ENCODE measurements around the gene ABLIM3.

ABLIM3 gene

DNA sequence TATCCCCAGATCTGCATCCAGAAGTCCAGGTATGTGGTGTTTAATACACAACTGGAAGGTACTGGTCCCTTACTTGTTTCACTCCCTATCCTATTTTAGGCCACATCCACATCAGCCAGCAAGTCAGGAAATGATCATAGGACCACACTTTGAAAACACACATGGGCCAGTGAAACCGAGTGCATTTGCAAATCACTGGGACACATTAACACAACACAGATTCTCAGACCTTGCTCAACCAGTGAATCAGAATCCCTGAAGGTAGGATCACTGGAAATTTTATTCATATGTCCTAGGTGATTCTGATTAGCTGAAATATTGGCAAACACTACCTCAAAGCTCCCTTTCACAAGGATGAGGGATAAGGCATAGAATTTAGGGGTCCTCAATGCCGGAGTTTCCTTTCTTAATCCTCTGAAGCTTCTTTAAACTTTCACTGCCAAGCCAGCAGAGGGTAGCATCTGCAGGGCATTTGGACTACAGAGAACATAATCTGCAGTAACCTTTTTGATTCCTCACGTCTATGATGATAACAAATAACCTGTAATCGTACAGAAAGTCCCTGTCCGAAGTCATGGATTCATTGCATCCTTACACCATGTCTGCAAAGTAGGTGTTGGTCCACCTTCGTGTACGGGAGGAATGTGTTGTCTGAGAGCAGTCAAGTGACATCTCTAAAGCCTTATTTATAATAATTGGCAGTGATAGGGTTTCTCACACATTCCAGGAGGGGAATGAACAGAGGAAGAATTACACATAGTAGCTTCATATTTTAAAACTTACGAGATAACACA is 11.0 kb upstream of the ABLIM3 start:
- TF ChIP-seq FOXP2 (optimal IDR thresholded peaks at IDR 0.05; ENCODE audit: borderline replicate concordance, extremely low read depth, extremely low read length, insufficient read depth) = no peak

DNA sequence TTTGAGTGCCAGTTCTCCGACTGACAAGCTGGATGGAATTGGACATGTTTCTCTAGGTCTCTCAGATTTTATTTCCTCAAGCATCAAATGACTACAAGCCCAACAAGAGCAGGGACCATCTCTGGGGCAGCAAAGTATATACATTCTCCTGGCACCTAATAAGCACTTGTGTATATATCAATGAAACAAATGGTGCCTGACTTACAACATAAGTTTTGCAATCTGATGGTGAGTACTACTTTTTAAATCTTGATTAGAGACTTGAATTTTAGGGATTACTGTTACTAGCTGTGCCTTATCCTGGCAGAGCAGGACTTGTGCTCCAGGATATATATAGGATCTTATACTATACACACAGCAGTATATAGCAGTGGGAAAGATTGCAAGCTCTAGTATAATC is 8.8 kb upstream of the ABLIM3 start:
- TF ChIP-seq SIN3A (IDR thresholded peaks at IDR 0.05; ENCODE audit: borderline replicate concordance, insufficient read depth, low read length) = no peak
- no peak for TF ChIP-seq POLR2AphosphoS5 (IDR thresholded peaks at IDR 0.05; ENCODE audit: low read depth, low read length)
- TF ChIP-seq FOXP2 (optimal IDR thresholded peaks at IDR 0.05; ENCODE audit: borderline replicate concordance, extremely low read depth, extremely low read length, insufficient read depth) = no peak
- TF ChIP-seq TAF1 (IDR thresholded peaks at IDR 0.05; ENCODE audit: borderline replicate concordance, insufficient read depth, low read length) = no peak
- TF ChIP-seq, protein P1, sequence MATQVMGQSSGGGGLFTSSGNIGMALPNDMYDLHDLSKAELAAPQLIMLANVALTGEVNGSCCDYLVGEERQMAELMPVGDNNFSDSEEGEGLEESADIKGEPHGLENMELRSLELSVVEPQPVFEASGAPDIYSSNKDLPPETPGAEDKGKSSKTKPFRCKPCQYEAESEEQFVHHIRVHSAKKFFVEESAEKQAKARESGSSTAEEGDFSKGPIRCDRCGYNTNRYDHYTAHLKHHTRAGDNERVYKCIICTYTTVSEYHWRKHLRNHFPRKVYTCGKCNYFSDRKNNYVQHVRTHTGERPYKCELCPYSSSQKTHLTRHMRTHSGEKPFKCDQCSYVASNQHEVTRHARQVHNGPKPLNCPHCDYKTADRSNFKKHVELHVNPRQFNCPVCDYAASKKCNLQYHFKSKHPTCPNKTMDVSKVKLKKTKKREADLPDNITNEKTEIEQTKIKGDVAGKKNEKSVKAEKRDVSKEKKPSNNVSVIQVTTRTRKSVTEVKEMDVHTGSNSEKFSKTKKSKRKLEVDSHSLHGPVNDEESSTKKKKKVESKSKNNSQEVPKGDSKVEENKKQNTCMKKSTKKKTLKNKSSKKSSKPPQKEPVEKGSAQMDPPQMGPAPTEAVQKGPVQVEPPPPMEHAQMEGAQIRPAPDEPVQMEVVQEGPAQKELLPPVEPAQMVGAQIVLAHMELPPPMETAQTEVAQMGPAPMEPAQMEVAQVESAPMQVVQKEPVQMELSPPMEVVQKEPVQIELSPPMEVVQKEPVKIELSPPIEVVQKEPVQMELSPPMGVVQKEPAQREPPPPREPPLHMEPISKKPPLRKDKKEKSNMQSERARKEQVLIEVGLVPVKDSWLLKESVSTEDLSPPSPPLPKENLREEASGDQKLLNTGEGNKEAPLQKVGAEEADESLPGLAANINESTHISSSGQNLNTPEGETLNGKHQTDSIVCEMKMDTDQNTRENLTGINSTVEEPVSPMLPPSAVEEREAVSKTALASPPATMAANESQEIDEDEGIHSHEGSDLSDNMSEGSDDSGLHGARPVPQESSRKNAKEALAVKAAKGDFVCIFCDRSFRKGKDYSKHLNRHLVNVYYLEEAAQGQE (IDR thresholded peaks at IDR 0.05; ENCODE audit: insufficient read depth in 1 of 2, low read depth in 2 of 2, low read length in 2 of 2) = no peak

DNA sequence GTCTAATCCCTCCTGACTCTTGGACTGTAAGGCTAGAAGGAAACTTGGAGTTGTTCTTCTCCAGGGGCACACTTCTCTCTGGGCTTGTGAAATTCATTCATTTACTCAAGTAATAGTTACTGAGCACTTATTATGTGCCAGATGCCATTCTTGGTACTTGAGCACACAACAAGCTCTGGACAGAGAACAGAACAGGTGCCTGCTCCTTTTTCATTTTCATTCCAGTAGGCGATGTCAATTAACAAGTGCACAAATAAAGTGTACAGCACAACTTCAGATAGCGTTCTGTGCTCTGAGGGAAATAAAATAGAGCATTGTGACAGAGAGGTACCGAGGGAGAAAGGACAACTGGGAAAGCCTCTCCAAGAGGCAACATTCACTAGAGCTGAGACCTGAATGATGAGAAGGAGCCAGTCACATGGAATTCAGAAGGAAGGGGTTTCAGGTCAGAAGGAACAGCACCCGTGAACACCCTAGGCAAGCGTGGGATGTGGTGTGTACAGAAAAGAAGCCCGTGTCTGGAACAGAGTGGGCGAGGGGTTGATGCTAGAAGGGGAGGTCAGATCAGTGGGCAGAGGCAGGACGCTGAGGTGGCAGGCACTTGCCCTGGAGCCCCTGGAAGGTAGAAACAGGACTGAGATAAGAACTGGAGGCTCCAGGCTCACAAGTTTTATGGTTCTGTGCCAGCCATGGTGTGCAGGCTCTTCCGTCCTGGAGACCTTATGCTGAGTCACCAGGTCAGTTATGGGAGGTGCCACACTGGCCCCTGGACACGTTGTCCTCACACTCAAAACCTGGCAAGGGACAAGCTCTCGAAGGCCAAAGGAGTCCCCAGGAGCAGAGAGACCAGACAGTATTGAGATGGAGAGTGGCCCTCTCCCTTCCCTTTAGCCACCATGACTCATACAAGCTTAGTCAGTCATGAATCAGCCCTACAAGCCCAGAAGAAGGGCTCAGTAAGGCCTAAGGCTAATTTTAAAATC is 7.2 kb upstream of the ABLIM3 start:
- TF ChIP-seq, protein P1 (IDR thresholded peaks at IDR 0.05; ENCODE audit: insufficient read depth in 1 of 2, low read depth in 2 of 2, low read length in 2 of 2) = no peak
- TF ChIP-seq SIN3A (IDR thresholded peaks at IDR 0.05; ENCODE audit: borderline replicate concordance, insufficient read depth, low read length) (no peak), FOXP2 (optimal IDR thresholded peaks at IDR 0.05; ENCODE audit: borderline replicate concordance, extremely low read depth, extremely low read length, insufficient read depth) (no peak), POLR2AphosphoS5 (IDR thresholded peaks at IDR 0.05; ENCODE audit: low read depth, low read length) (no peak), TAF1 (IDR thresholded peaks at IDR 0.05; ENCODE audit: borderline replicate concordance, insufficient read depth, low read length) (no peak)

DNA sequence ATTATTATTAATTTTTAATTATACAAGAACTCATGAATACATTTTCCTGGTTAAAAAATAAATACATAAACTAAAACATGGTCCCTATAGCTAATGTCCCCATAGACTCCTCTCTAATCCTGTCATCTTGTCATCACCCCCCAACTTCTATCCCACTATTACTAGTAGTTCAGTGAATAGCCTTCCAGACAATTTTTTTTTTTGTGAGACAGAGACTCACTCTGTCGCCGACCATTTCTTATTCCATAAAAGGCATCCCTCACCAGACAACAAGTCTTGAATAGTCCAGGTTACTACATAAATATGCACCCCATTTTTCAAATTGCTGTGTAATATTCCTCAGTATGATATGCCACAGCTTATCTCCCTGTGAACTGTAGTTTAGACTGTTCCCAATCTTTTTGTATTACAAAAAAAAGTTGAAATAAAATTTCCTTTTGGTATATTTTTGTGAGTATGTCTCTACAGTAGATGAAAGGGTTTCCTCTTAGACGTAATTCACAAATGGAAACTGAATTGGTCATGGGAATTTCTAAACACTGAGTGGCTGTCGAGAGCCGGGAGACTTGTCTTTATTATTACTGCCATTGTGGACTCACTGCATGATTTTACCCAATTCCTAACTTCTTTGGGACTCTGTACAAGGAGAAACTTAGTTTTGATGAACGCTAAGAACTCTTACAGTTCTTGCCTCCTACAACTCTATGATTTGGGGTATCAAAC is 6.4 kb upstream of the ABLIM3 start:
- TF ChIP-seq TAF1 (IDR thresholded peaks at IDR 0.05; ENCODE audit: borderline replicate concordance, insufficient read depth, low read length) (no peak), POLR2AphosphoS5 (IDR thresholded peaks at IDR 0.05; ENCODE audit: low read depth, low read length) (no peak), SIN3A (IDR thresholded peaks at IDR 0.05; ENCODE audit: borderline replicate concordance, insufficient read depth, low read length) (no peak)
- TF ChIP-seq, protein P1 (IDR thresholded peaks at IDR 0.05; ENCODE audit: insufficient read depth in 1 of 2, low read depth in 2 of 2, low read length in 2 of 2) = no peak

DNA sequence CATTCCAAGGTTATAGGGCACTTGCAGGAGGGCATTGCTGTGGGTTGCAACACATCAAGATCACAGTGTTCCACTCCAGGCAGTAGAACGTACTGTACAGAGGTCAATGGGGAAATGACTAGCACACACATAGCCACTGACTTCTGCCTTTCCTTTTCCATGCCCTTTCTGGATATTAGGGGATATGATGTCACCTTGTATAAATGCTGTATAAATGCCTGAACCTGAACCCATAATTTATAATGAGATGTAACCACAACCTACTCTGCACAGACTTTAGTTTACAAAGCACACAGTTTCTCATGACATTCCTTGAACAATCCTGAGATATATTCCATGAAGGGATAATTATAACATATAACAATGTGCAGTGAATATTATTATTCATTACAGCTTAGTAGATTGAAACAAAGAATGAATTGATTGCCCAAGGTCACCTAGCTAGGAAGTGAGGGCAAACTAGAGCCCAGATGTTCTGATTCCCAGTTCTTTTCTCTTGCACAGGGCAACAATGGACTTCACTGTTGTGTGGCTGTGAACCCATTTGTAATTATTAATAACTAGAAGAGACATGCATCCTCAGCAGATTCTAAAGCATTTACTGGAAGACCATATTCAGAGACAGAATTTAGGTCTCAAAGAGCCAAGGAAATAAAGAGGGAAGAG is 5.6 kb upstream of the ABLIM3 start:
- TF ChIP-seq FOXP2 (optimal IDR thresholded peaks at IDR 0.05; ENCODE audit: borderline replicate concordance, extremely low read depth, extremely low read length, insufficient read depth) (no peak), POLR2AphosphoS5 (IDR thresholded peaks at IDR 0.05; ENCODE audit: low read depth, low read length) (no peak), TAF1 (IDR thresholded peaks at IDR 0.05; ENCODE audit: borderline replicate concordance, insufficient read depth, low read length) (no peak), SIN3A (IDR thresholded peaks at IDR 0.05; ENCODE audit: borderline replicate concordance, insufficient read depth, low read length) (no peak)
- TF ChIP-seq, protein P1 (IDR thresholded peaks at IDR 0.05; ENCODE audit: insufficient read depth in 1 of 2, low read depth in 2 of 2, low read length in 2 of 2) = no peak
